ENCODE data around the gene TRMT2A.

The TRMT2A gene

DNA sequence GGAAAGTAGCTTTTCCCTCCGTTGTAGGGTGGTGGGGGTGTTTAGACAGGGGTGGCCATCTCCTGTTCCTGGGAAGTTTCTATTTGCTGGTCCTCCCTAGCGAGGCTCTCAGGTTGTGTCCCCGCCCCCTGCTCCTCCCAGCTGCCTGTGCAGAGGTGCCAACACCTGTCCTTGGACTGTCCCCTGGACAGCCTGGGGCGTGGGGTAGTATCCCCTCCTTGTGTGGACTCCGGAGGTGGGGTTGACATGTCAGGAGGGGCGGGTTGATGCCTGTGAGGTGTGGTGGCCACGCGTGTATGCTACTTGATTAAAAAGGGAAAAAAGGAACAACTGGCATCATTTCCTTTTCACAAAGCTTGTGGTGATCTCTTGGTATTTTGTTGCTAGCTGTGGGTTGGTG is 15.4 kb downstream of the TRMT2A start:
- Histone ChIP-seq H3K36me3 (ENCODE audit: control insufficient read depth, insufficient read depth, low read length) (no peaks in the 10 kb centered on the region), H3K9ac (no peak overlapping the region), H3K27ac (no peak overlapping the region), H3K4me3 (ENCODE audit: low read depth, low read length) (no peak overlapping the region), H3K79me2 (no peaks in the 10 kb centered on the region), H3K9me3 (ENCODE audit: control insufficient read depth, low read length) (no peaks in the 10 kb centered on the region), H3K4me2 (ENCODE audit: low read length) (no peak overlapping the region), H3K27me3 (ENCODE audit: control insufficient read depth, insufficient read depth, low read length) (no peaks in the 10 kb centered on the region), H3K4me1 (no peaks in the 10 kb centered on the region), H2AFZ (no peak overlapping the region)
- TF ChIP-seq, protein P1, sequence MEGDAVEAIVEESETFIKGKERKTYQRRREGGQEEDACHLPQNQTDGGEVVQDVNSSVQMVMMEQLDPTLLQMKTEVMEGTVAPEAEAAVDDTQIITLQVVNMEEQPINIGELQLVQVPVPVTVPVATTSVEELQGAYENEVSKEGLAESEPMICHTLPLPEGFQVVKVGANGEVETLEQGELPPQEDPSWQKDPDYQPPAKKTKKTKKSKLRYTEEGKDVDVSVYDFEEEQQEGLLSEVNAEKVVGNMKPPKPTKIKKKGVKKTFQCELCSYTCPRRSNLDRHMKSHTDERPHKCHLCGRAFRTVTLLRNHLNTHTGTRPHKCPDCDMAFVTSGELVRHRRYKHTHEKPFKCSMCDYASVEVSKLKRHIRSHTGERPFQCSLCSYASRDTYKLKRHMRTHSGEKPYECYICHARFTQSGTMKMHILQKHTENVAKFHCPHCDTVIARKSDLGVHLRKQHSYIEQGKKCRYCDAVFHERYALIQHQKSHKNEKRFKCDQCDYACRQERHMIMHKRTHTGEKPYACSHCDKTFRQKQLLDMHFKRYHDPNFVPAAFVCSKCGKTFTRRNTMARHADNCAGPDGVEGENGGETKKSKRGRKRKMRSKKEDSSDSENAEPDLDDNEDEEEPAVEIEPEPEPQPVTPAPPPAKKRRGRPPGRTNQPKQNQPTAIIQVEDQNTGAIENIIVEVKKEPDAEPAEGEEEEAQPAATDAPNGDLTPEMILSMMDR (IDR thresholded peaks at IDR 0.05): no peak

DNA sequence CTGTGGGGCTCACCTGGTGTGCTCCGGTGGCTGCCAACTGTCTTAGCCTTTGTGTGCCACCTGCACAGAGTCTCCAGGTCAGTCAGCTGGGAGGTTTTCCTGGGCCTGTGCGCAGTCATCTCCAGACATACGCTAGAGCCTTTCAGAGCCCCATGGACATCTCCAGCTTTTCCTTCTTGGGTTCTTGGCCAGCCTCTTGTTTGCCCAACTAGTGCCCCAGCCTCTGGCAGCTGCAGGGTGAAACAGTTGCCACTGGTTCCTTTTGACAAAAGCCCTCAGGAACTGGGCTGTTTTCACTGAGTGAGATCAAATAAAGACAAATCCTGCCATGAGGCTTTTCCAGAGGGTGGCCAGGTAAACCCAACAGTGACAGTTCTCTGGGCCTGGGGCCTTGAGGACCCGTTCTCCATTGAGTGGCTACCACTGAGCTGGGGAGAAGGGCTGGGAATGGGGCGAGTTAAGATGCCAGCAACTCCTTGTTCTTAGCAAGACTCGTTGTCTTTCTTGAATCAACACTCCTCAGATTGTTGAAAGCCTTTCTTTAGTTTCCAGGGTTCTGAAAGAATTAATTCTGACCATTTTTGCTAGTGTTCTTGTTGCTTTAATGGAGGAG is 17.8 kb downstream of the TRMT2A start:
- TF ChIP-seq, protein P1 (IDR thresholded peaks at IDR 0.05): no peak
- Histone ChIP-seq H3K9me3 (ENCODE audit: control insufficient read depth, low read length) (no peaks in the 10 kb centered on the region), H3K4me1 (no peaks in the 10 kb centered on the region), H3K4me2 (ENCODE audit: low read length) (no peak overlapping the region), H3K27me3 (ENCODE audit: control insufficient read depth, insufficient read depth, low read length) (no peaks in the 10 kb centered on the region), H3K27ac (no peak overlapping the region), H3K9ac (no peak overlapping the region), H3K36me3 (ENCODE audit: control insufficient read depth, insufficient read depth, low read length) (no peaks in the 10 kb centered on the region), H3K4me3 (ENCODE audit: low read depth, low read length) (no peak overlapping the region), H2AFZ (no peak overlapping the region), H3K79me2 (no peaks in the 10 kb centered on the region)

DNA sequence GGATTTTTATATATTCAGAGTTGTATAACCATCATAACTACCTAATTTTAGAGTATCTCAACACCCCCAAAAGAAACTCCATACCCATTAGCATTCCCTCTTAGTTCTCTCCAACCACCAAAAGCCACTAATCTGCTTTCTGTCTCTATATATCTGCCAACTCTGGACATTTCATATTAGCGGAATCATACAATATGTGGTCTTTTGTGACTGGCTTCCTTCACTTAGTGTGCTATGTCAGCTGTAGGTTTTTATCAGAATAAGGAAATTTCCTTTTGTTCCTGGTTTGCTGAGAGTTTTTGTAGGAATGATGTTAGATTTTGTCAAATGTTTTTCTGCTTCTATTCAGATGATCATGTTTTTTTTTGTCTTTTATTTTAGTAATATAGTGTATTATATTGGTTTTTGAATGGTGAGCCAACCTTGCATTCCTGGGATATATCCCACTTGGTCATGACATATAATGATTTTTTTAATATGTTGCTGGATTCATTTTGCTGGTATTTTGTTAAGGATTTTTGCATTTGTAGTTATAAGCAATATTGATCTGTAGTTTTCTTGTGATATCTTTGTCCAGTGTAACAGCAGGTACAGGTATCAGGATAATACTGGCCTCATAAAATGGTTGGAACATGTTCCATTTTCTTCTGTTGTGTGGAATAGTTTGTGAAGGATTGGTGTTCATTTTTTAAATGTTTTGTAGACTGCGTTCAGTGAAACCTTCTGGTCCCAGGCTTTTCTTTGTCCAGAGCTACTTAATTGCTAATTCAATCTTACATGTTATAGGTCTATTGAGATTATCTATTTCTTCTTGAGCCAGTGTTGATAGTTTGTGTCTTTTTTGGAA is 20.2 kb downstream of the TRMT2A start:
- Histone ChIP-seq H3K36me3 (ENCODE audit: control insufficient read depth, insufficient read depth, low read length) (no peaks in the 10 kb centered on the region), H3K9me3 (ENCODE audit: control insufficient read depth, low read length) (no peaks in the 10 kb centered on the region), H3K9ac (no peak overlapping the region), H3K4me3 (ENCODE audit: low read depth, low read length) (no peak overlapping the region), H3K27me3 (ENCODE audit: control insufficient read depth, insufficient read depth, low read length) (no peaks in the 10 kb centered on the region), H3K27ac (no peak overlapping the region), H3K79me2 (no peaks in the 10 kb centered on the region), H3K4me2 (ENCODE audit: low read length) (no peak overlapping the region), H2AFZ (no peak overlapping the region), H3K4me1 (no peaks in the 10 kb centered on the region)
- TF ChIP-seq, protein P1 (IDR thresholded peaks at IDR 0.05): no peak

DNA sequence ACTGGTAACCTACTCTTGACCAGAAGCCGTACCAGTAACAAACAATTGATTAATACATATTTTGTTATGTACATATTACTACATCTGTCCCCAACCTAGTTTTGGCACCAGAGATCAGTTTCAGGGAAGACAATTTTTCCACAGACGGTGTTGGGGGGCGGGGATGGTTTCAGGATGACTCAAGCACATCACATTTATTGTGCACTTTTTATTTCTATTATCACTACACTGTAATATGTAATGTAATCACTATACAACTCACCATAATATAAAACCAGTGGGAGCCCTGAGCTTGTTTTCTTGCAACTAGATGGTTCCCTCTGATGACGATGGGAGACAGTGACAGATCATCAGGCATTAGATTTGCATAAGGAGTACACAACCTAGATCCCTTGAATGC is 21.5 kb downstream of the TRMT2A start:
- TF ChIP-seq, protein P1 (IDR thresholded peaks at IDR 0.05): no peak
- H3K9ac ChIP-seq: no peak overlapping the region
- no peaks in the 10 kb centered on the region for H3K36me3 ChIP-seq (ENCODE audit: control insufficient read depth, insufficient read depth, low read length)
- no peaks in the 10 kb centered on the region for H3K4me1 ChIP-seq
- H3K27me3 ChIP-seq (ENCODE audit: control insufficient read depth, insufficient read depth, low read length): no peaks in the 10 kb centered on the region
- H3K79me2 ChIP-seq: no peaks in the 10 kb centered on the region
- no peak overlapping the region for H2AFZ ChIP-seq
- H3K4me3 ChIP-seq (ENCODE audit: low read depth, low read length): no peak overlapping the region
- no peaks in the 10 kb centered on the region for H3K9me3 ChIP-seq (ENCODE audit: control insufficient read depth, low read length)
- no peak overlapping the region for H3K4me2 ChIP-seq (ENCODE audit: low read length)
- H3K27ac ChIP-seq: no peak overlapping the region

Measured in parathyroid adenoma (tissue), 2 donors.